Thyroid gland (tissue), 4 donors: ENCODE measurements around the gene TGFA.

Experiments
- CTCF ChIP-seq, 6 experiments: fragments of 200-600 bp in 3 of 6; fragments of 450-650 bp in 3 of 6; sonication (generic) in 3 of 6; IDR thresholded peaks; one replicate each; pipeline ENCODE4 v1.5.1; 2016 to 2019; ENCODE audit warnings: antibody characterized with exemption in 6 of 6, mild to moderate bottlenecking in 2 of 6, inconsistent platforms in 1 of 6, moderate library complexity in 1 of 6
- POLR2A ChIP-seq, 2 donors: fragments of 450-650 bp; IDR thresholded peaks; one replicate each; pipeline ENCODE4 v1.6.1; 2017; ENCODE audit warnings: antibody characterized with exemption in 2 of 2, mild to moderate bottlenecking in 2 of 2, moderate library complexity in 1 of 2

GRCh38 chr2:70498528-70498927 lies 55.1 kb downstream of the TGFA start:
- TF ChIP-seq POLR2A (IDR thresholded peaks at IDR 0.05) = no peak
- TF ChIP-seq CTCF (IDR thresholded peaks at IDR 0.05) = no peak
